CD4-positive, alpha-beta memory T cell (primary cell): ENCODE data around the gene TSEN54. TPM values are rescaled to one million over a fixed set of nuclear protein-coding genes. Genes with fewer than 3 reads are reported as not detected.
A peak's percentile ranks its signal among the peaks of the same experiment; 100 is the strongest.

ENCODE experiments used
- CTCF ChIA-PET: fragments of 350-600 bp; sonication (Branson Sonifier 250); formaldehyde crosslinking; loops from one replicate; lab custom pipeline; 2021; ENCODE audit warnings: inconsistent platforms; ENCODE audit not compliant: partially characterized antibody; lab: Charles Lee
- POLR2A ChIA-PET: fragments of 350-600 bp; sonication (Branson Sonifier 250); formaldehyde crosslinking; loops from one replicate; lab custom pipeline; 2021; ENCODE audit not compliant: partially characterized antibody; lab: Charles Lee
- DNase-seq, 5 donors: peaks; one replicate each; pipeline versions ENCODE4 v3.0.0 to v3.0.0-alpha.2; 2020 to 2022; ENCODE audit warnings: mixed read lengths in 1 of 5
- H3K27ac ChIP-seq: one replicate; pipeline ENCODE4 v1.7.0; 2013; ENCODE audit warnings: low read depth, low read length
- H3K27me3 ChIP-seq: 2 replicates; pipeline ENCODE4 v1.7.0; 2013; ENCODE audit warnings: mild to moderate bottlenecking, low read length, moderate library complexity; ENCODE audit not compliant: insufficient read depth
- H3K36me3 ChIP-seq: 2 replicates; pipeline ENCODE4 v1.7.0; 2013; ENCODE audit warnings: mild to moderate bottlenecking, low read length, moderate library complexity; ENCODE audit not compliant: insufficient read depth
- H3K4me1 ChIP-seq: 2 replicates; pipeline ENCODE4 v1.7.0; 2013; ENCODE audit warnings: mild to moderate bottlenecking, low read length, moderate library complexity; ENCODE audit not compliant: insufficient read depth
- H3K4me3 ChIP-seq, 2 donors: one replicate each; pipeline ENCODE4 v1.7.0; 2013; ENCODE audit warnings: low read length in 2 of 2, mild to moderate bottlenecking in 1 of 2
- H3K9me3 ChIP-seq, 2 donors: one replicate each; pipeline ENCODE4 v1.7.0; 2013; ENCODE audit warnings: low read length in 2 of 2, control low read depth in 1 of 2; ENCODE audit not compliant: control insufficient read depth in 1 of 2
- H3K27ac Mint-ChIP-seq, 7 donors: one replicate each; pipeline ENCODE4 v1.8.0; 2020 to 2021; ENCODE audit warnings: mixed read lengths in 7 of 7, mild to moderate bottlenecking in 6 of 7, inconsistent platforms in 3 of 7, moderate library complexity in 3 of 7
- H3K27me3 Mint-ChIP-seq, 2 donors: one replicate each; pipeline ENCODE4 v1.8.0; 2020 to 2021; ENCODE audit warnings: mixed read lengths in 2 of 2
- H3K36me3 Mint-ChIP-seq, 2 donors: one replicate each; pipeline ENCODE4 v1.8.0; 2020 to 2021; ENCODE audit warnings: mixed read lengths in 2 of 2, inconsistent platforms in 1 of 2, mild to moderate bottlenecking in 1 of 2
- H3K4me1 Mint-ChIP-seq, 4 donors: one replicate each; pipeline ENCODE4 v1.8.0; 2020 to 2021; ENCODE audit warnings: mixed read lengths in 4 of 4, mild to moderate bottlenecking in 1 of 4
- H3K4me3 Mint-ChIP-seq, 8 donors: one replicate each; pipeline ENCODE4 v1.8.0; 2020 to 2021; ENCODE audit warnings: mixed read lengths in 8 of 8, mild to moderate bottlenecking in 7 of 8, moderate library complexity in 6 of 8, inconsistent platforms in 3 of 8
- H3K9me3 Mint-ChIP-seq, 8 donors: one replicate each; pipeline ENCODE4 v1.8.0; 2020 to 2021; ENCODE audit warnings: mixed read lengths in 8 of 8, mild to moderate bottlenecking in 5 of 8, inconsistent platforms in 3 of 8, moderate library complexity in 1 of 8
- intact Hi-C: fragments of 100-400 bp; cut with micrococcal nuclease; formaldehyde crosslinking; loops from one replicate; pipeline ENCODE4 v1.15.1; 2023
- polyA plus RNA-seq, 2 donors: library from polyadenylated mRNA; unstranded; fragments of 300-500 nt; fragmentation: Illumina TruSeq; gene quantifications; one replicate each; pipeline ENCODE4 v1.2.3, GENCODE V29; 2021
- total RNA-seq, 2 experiments: library from RNA; stranded (reverse); gene quantifications; one replicate each; pipeline ENCODE4 v1.2.3, GENCODE V29; 2021

The TSEN54 gene
- total and polyA plus RNA-seq, 4 experiments from 2014 or later, result 45.7 to 110 (median 64.8) TPM

DNA sequence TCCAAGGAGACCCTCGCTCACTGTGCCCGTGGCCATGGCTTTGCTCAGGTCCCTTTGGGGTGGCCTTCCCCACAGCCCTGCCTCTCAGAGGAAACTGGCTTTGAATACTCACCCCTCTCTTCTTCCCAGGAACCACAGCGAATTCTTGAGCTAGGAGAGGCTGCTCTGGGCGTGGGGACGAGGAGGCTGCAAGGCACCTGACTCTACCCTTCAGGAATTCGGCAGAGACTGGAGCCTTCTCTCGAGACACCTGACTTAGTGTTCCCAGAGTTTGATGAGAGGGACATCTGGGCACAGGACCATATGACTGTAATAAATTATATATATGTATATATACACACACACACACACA, 15.4 kb downstream of the TSEN54 start:
- no peak overlapping the region for H3K4me3 ChIP-seq
- H3K4me3 Mint-ChIP-seq, result no peak overlapping the region
- H3K4me1 ChIP-seq, result peaks cover 31% of the 10 kb centered on the region
- no peaks in the 10 kb centered on the region for H3K36me3 ChIP-seq
- intact Hi-C loops, result no loop called here
- H3K9me3 Mint-ChIP-seq, result no peaks in the 10 kb centered on the region
- no peak for DNase-seq
- peak overlapping the region in 1 of 7 donors; percentile 31 for H3K27ac Mint-ChIP-seq
- H3K9me3 ChIP-seq, result no peaks in the 10 kb centered on the region
- H3K27me3 Mint-ChIP-seq, result no peaks in the 10 kb centered on the region
- peaks cover 0 to 6% of the 10 kb centered on the region in 2 donors for H3K36me3 Mint-ChIP-seq
- H3K27ac ChIP-seq, result no peak overlapping the region
- ChIA-PET POLR2A (interaction anchor here (1.0 to 1.7 kb wide), 2 partner anchors 15 kb away, joined by 3 to 5 read pairs; partner anchors contain the start of gene TSEN54), CTCF (interaction anchor here (0.6 kb wide), 2 partner anchors 41 kb away, joined by 3 read pairs; no protein-coding TSS in a partner anchor)
- no peaks in the 10 kb centered on the region for H3K27me3 ChIP-seq
- H3K4me1 Mint-ChIP-seq, result peaks cover 13 to 35% (median 25%) of the 10 kb centered on the region in 4 donors

DNA sequence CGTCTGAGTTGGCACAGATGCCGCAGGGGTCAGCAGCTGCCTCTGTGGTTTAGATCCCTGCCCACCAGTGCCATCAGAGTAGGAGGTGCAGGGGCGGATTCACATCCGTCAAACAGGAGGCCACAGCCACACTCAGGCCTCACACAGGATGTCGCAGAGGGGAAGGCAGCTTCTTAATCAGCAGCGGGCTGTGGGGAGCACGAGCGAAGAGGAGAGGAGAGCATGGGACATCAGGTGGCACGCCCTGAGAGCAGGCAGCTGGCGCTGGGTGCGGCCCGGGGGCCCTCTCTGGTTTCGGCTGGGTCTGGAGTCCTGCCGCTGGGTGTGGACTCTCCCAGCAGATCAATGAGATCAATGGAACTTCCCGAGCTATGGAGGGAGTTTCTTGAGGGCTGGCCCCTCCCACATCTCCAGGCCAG, 18.8 kb downstream of the TSEN54 start:
- peak overlapping the region; percentile 53 for H3K27ac ChIP-seq
- H3K4me3 ChIP-seq, result peak overlapping the region in 1 of 2 donors; percentile 7
- CTCF ChIA-PET, result interaction anchor here (0.5 to 2.4 kb wide), 11 partner anchors 10 to 191 kb away, joined by 3 to 11 read pairs (median 4); partner anchors contain the start of genes LLGL2 and TSEN54
- intact Hi-C loops, result no loop called here
- POLR2A ChIA-PET, result interaction anchor here (0.6 to 2.7 kb wide), 12 partner anchors 8 to 477 kb away, joined by 3 to 27 read pairs (median 5); partner anchors contain the start of genes LLGL2, RECQL5, SAP30BP and SLC25A19
- H3K4me1 ChIP-seq, result peaks cover 25% of the 10 kb centered on the region
- Mint-ChIP-seq H3K4me1 (peaks cover 11 to 34% (median 21%) of the 10 kb centered on the region in 4 donors), H3K27ac (peak overlapping the region; percentile 84 to 96 (median 94)), H3K9me3 (no peaks in the 10 kb centered on the region), H3K36me3 (peaks cover 3 to 6% of the 10 kb centered on the region in 2 donors), H3K27me3 (no peaks in the 10 kb centered on the region), H3K4me3 (peak overlapping the region; percentile 48 to 82 (median 73))
- no peaks in the 10 kb centered on the region for H3K9me3 ChIP-seq
- H3K27me3 ChIP-seq, result no peaks in the 10 kb centered on the region
- H3K36me3 ChIP-seq, result no peaks in the 10 kb centered on the region
- peak; percentile 48 to 69 (median 59) for DNase-seq

DNA sequence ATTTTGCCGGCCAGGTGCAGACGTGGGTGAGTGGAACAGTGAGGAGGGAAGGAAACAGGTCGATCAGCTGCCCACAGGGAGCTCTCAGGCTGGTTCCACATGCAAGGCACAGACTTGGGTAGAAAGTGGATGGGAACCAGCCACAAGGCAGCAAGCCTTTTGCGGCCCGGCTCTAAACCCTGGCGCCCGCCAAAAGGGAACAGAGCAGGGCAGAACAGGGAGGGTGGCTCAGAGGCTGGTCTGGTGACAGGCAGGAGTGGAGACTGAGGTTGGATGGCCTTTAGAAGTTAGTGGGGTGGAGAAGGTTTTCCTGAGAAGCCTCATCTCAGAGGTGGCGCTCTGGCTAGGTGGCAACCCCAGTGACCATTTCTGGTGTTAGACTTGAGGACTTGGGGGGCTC, 19.5 kb downstream of the TSEN54 start:
- Mint-ChIP-seq H3K4me3 (peak overlapping the region in 1 of 8 donors; percentile 43), H3K27ac (peak overlapping the region in 6 of 7 donors; percentile 70 to 94 (median 84)), H3K27me3 (no peaks in the 10 kb centered on the region), H3K36me3 (peaks cover 3 to 6% of the 10 kb centered on the region in 2 donors), H3K4me1 (peaks cover 11 to 34% (median 21%) of the 10 kb centered on the region in 4 donors), H3K9me3 (no peaks in the 10 kb centered on the region)
- intact Hi-C loops, result no loop called here
- Histone ChIP-seq H3K27ac (peak overlapping the region; percentile 53), H3K4me1 (peaks cover 25% of the 10 kb centered on the region), H3K27me3 (no peaks in the 10 kb centered on the region), H3K36me3 (no peaks in the 10 kb centered on the region), H3K9me3 (no peaks in the 10 kb centered on the region), H3K4me3 (no peak overlapping the region)
- DNase-seq, result no peak
- POLR2A ChIA-PET, result interaction anchor here (0.6 to 2.7 kb wide), 8 partner anchors 9 to 478 kb away, joined by 3 to 27 read pairs (median 6); partner anchors contain the start of genes LLGL2, SLC25A19 and TSEN54
- CTCF ChIA-PET, result interaction anchor here (1.2 to 2.4 kb wide), 5 partner anchors 11 to 110 kb away, joined by 3 to 11 read pairs (median 5); partner anchors contain the start of genes LLGL2 and TSEN54

DNA sequence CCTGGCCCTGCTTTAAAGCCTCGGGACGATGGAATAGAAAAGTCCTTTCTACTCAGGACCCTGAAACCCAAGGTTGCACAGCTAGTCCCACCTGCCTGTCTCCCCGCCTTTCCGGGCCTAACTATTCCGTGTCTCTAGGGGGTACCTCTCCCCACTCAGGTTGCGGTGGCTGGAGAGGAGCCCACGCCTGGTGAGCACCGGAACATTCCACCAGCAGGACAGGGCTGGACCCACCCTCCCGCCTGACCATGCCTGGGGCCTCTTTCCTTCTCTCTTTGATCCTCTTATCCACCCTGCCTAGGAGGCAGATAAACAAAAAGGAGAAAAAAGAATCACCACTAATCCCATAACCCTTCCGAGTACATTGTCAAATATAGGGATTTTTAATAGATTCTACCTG, 20.0 kb downstream of the TSEN54 start:
- Mint-ChIP-seq H3K27ac (peak overlapping the region in 4 of 7 donors; percentile 4 to 52 (median 36)), H3K36me3 (peaks cover 3 to 6% of the 10 kb centered on the region in 2 donors), H3K9me3 (no peaks in the 10 kb centered on the region), H3K4me1 (peaks cover 11 to 34% (median 21%) of the 10 kb centered on the region in 4 donors), H3K4me3 (peak overlapping the region in 1 of 8 donors; percentile 39), H3K27me3 (no peaks in the 10 kb centered on the region)
- POLR2A ChIA-PET, result interaction anchor here (2.1 to 2.7 kb wide), 3 partner anchors 12 to 52 kb away, joined by 8 to 27 read pairs (median 18); partner anchors contain the start of genes LLGL2 and TSEN54
- CTCF ChIA-PET, result interaction anchor here (1.2 to 2.4 kb wide), 2 partner anchors 20 to 65 kb away, joined by 5 to 11 read pairs; partner anchors contain the start of gene TSEN54
- no peak overlapping the region for H3K27ac ChIP-seq
- no peaks in the 10 kb centered on the region for H3K36me3 ChIP-seq
- intact Hi-C loops, result no loop called here
- H3K4me3 ChIP-seq, result no peak overlapping the region
- no peaks in the 10 kb centered on the region for H3K27me3 ChIP-seq
- peaks cover 25% of the 10 kb centered on the region for H3K4me1 ChIP-seq
- H3K9me3 ChIP-seq, result no peaks in the 10 kb centered on the region
- DNase-seq, result no peak

DNA sequence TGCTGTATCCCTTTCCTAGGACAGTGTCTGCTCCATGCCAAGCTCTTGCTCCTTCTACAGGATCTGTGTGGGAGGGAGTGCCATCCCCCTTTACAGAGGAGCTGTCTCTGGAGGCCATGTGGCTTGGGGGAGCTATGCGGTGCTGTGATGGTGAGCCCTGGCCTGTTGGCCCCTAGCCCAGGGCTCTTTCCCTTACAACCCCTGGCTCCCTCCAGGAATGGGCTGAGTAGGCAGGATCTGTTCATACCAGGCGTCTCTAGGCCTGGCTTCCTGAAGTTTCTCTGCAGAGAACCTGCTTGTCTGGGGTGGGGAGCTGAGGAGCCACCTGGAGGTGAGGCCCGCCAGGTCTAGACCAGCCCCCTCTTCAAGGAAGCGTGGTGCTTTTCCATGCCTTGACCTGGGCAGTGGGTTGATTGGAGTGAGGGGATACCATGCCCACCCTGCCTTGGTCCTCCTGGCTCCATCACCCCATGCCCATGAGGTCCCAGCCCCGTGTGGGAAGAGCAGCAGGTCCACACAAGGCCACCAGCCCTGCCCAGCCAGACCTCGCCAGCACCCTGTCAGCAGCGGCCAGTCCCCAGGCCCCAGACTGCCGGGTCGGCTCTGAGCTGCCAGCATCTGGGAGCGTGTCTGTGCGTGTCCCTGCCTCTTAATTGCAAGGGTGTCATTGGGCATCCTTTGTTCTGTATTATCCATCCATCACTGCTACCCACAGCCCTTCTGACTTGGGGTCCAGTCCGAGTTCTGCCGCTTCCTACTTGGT, 23.8 kb downstream of the TSEN54 start:
- no peaks in the 10 kb centered on the region for H3K9me3 ChIP-seq
- H3K4me3 Mint-ChIP-seq, result no peak overlapping the region

DNA sequence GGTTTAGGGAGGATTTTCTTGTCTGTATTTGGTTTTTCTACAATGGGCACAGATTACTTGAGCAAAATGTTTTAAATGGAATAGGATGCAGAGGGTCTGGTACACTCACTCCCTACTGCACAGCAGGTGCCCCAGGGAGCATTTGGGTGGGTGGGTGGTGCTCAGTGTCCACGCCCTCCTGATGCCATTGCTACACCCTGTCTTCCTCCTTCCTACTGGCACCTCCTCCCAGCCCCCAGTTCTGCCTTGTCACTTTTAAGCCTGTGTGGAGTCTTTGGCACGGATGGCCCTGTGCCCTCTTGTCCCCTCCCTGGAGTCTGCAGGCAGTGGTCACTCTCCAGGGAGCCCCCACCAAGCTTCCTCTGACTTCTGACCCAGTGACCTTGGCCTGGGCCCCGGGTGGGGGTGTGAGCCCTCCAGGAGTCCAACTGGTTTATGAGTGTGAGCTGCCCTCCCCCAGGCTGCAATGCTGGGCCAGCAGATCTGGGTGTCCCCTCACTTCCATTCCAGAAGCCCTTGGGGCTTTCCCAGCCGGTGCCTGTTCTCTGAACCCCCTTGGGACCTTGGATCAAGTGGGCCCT, 24.7 kb downstream of the TSEN54 start:
- Mint-ChIP-seq H3K27ac (no peak overlapping the region), H3K27me3 (no peaks in the 10 kb centered on the region), H3K9me3 (no peaks in the 10 kb centered on the region), H3K4me3 (no peak overlapping the region), H3K36me3 (peaks cover 3 to 5% of the 10 kb centered on the region in 2 donors), H3K4me1 (peaks cover 0 to 15% (median under 1%) of the 10 kb centered on the region in 4 donors)
- no peak for DNase-seq
- Histone ChIP-seq H3K36me3 (no peaks in the 10 kb centered on the region), H3K4me3 (no peak overlapping the region), H3K4me1 (peaks cover 3% of the 10 kb centered on the region), H3K27me3 (no peaks in the 10 kb centered on the region), H3K9me3 (no peaks in the 10 kb centered on the region), H3K27ac (no peak overlapping the region)
- POLR2A ChIA-PET, result no interaction called here
- CTCF ChIA-PET, result no interaction called here
- intact Hi-C loops, result no loop called here

More for the DNA sequence above, 23.8 kb downstream of the TSEN54 start:
- intact Hi-C loops, result no loop called here
- Mint-ChIP-seq H3K27me3 (no peaks in the 10 kb centered on the region), H3K4me1 (peaks cover 3 to 23% (median 7%) of the 10 kb centered on the region in 4 donors), H3K27ac (no peak overlapping the region), H3K9me3 (no peaks in the 10 kb centered on the region), H3K36me3 (peaks cover 3 to 5% of the 10 kb centered on the region in 2 donors)
- no peaks in the 10 kb centered on the region for H3K36me3 ChIP-seq
- H3K4me1 ChIP-seq, result peaks cover 12% of the 10 kb centered on the region
- H3K27ac ChIP-seq, result no peak overlapping the region
- no peak overlapping the region for H3K4me3 ChIP-seq
- ChIA-PET CTCF (no interaction called here), POLR2A (no interaction called here)
- DNase-seq, result no peak
- no peaks in the 10 kb centered on the region for H3K27me3 ChIP-seq
